Astrocyte of the spinal cord (primary cell): ENCODE measurements around the gene DUSP1.

Source experiments
- DNase-seq: peaks from one replicate; pipeline ENCODE4 v3.0.0; 2011; ENCODE audit warnings: low read depth, low spot score
- H3K4me3 ChIP-seq: 2 replicates; pipeline ENCODE4 v1.5.1; 2011; ENCODE audit warnings: low read depth, mild to moderate bottlenecking, low read length, moderate library complexity
- in situ Hi-C: cut with HindIII; loops from 2 replicates; pipeline ENCODE4 v1.10.0; 2017; ENCODE audit warnings: low sequenced_read_pairs
- TF ChIP-seq, protein P1 (sequence below): IDR thresholded peaks from 2 replicates; pipeline ENCODE4 v1.5.1; 2012; ENCODE audit warnings: low read depth, mild to moderate bottlenecking, low read length, inconsistent platforms

DUSP1 gene

GRCh38 chr5:172797771-172798191, 26.8 kb upstream of the DUSP1 start:
- TF ChIP-seq, protein P1, sequence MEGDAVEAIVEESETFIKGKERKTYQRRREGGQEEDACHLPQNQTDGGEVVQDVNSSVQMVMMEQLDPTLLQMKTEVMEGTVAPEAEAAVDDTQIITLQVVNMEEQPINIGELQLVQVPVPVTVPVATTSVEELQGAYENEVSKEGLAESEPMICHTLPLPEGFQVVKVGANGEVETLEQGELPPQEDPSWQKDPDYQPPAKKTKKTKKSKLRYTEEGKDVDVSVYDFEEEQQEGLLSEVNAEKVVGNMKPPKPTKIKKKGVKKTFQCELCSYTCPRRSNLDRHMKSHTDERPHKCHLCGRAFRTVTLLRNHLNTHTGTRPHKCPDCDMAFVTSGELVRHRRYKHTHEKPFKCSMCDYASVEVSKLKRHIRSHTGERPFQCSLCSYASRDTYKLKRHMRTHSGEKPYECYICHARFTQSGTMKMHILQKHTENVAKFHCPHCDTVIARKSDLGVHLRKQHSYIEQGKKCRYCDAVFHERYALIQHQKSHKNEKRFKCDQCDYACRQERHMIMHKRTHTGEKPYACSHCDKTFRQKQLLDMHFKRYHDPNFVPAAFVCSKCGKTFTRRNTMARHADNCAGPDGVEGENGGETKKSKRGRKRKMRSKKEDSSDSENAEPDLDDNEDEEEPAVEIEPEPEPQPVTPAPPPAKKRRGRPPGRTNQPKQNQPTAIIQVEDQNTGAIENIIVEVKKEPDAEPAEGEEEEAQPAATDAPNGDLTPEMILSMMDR, result no peak
- DNase-seq, result no peak
- in situ Hi-C loops, result no loop called here
- no peak overlapping the region for H3K4me3 ChIP-seq

DNA sequence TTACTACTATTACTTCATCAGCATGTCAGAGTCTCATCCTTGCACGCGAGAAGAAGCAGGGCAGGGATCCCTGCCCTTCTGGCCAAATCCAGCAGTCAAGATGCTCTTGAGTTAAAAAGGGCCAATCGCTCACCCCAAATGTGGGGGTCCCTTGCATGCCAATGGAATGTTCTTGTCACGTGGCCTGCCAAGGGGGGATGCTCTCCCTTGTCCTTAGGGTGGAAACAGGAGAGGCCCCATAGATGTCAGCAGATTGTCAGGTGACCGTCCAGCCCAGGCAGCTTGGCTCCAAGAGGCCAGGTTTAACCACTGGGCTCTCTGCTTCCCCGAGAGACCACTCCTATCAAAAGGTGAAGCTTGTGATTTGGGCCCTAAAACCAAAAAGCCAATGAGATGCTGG, 25.3 kb upstream of the DUSP1 start:
- H3K4me3 ChIP-seq, result no peak overlapping the region
- no peak for DNase-seq
- TF ChIP-seq, protein P1, result no peak
- in situ Hi-C loops, result no loop called here

DNA sequence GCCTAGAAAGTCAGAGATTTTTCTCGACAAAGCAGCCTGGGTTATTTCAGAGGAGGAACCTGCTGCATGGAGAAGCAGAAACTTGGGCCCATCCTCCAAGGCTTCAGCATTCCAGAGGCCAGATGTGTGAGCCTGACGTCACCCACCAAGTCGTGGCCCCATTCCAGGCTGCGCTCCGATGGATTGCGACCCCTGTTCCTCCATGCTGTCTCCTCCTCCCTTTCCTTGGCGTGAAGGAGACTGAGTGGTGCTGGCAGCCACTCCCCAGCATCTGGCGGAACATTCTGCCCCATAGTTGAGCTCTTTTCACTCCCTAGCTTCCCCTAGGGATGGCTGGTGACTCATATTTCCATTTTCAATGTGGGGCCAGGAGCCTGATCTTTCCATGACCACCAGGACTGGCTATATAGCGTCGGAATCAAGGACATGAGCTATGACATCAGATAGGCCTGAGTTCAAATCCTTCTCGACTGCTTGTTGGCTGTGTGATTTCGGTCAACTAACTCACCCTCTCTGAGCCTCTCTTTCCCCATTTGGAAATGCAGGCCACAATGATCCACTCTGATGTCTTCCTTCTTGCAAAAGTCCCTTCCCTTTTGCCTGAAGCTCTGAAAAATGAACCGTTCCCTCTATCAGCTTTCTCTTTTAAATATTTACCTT, 24.5 kb upstream of the DUSP1 start:
- peak; percentile 98 for DNase-seq
- TF ChIP-seq, protein P1, result no peak
- in situ Hi-C loops, result no loop called here
- no peak overlapping the region for H3K4me3 ChIP-seq

- in situ Hi-C loops, result no loop called here
- peak; percentile 59 for DNase-seq
- no peak overlapping the region for H3K4me3 ChIP-seq
- TF ChIP-seq, protein P1, result no peak
These were observed 22.8 kb upstream of the DUSP1 start for GRCh38 chr5:172793577-172794488.

DNA sequence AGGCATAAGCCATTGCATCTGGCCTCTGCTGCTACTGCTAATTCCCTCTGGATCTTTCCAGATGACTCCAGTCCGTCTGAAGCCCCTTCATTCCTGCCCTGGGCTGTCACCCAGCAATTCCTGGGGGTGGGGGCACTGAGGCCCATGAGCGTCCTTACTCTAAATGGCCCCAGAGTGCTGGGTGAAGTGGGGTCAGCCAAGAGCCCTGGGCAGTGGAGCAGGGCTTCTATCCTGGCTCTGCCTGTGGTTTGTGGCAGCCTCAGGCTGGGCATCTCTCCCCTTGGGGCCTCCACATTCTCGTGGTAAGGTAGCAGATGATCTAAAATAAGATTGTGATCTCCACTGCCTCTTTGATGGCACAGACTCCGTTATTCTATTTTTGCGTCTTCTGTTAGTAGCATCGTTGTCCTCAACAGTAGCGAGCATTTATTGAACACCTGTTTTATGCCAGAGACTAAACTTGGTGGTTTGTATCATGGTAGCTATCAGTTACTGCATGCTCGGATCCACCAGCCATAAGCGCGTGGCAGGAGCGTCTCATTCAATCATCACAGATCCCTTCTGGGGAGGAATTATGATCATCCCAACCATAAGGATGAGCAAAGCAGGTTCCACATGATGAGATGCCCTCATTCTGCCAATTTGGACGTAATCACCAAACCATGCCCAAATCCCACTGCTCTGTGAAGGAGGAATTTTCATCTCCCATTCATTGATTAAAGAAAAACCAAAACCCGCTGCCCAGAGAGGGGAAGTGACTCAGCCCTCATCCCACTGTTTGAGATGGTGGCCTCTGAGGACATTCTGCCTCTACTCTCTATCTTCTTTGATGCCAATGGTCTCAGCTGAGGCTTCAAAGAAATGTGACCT, 21.9 kb upstream of the DUSP1 start:
- H3K4me3 ChIP-seq, result no peak overlapping the region
- TF ChIP-seq, protein P1, result no peak
- in situ Hi-C loops, result no loop called here

More for the DNA sequence above, 21.9 kb upstream of the DUSP1 start:
- DNase-seq, result no peak
